ENCODE measurements around the gene F13B. TPM values are rescaled to one million over a fixed set of nuclear protein-coding genes. Genes with fewer than 3 reads are reported as not detected.
"Not testable (repeated sequence)": the region's sequence is repeated elsewhere in the genome, so short reads cannot be mapped to it uniquely, and the experiment has no call there.

F13B gene
- total RNA-seq, 2 donors from 2014 or later, result not detected

DNA sequence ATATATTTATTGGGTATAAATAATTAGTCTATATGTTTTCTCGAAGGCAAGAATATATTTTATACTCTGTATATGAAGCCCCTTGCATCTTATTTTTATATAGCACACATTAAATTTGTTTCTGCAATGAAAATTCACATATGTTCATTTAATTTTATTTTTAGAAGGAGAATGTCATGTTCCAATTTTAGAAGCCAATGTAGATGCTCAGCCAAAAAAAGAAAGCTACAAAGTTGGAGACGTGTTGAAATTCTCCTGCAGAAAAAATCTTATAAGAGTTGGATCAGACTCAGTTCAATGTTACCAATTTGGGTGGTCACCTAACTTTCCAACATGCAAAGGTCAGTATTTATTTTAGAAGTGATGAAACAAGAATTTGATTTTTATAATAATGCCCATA lies 73.1 kb downstream of the F13B start:
- TF ChIP-seq, protein P1, sequence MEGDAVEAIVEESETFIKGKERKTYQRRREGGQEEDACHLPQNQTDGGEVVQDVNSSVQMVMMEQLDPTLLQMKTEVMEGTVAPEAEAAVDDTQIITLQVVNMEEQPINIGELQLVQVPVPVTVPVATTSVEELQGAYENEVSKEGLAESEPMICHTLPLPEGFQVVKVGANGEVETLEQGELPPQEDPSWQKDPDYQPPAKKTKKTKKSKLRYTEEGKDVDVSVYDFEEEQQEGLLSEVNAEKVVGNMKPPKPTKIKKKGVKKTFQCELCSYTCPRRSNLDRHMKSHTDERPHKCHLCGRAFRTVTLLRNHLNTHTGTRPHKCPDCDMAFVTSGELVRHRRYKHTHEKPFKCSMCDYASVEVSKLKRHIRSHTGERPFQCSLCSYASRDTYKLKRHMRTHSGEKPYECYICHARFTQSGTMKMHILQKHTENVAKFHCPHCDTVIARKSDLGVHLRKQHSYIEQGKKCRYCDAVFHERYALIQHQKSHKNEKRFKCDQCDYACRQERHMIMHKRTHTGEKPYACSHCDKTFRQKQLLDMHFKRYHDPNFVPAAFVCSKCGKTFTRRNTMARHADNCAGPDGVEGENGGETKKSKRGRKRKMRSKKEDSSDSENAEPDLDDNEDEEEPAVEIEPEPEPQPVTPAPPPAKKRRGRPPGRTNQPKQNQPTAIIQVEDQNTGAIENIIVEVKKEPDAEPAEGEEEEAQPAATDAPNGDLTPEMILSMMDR (conservative IDR thresholded peaks at IDR 0.05), result no peak
- Mint-ChIP-seq H3K36me3 (ENCODE audit: low read depth) (no peaks in the 10 kb centered on the region), H3K27me3 (ENCODE audit: insufficient read depth) (peaks cover 2% of the 10 kb centered on the region), H3K4me3 (no peak overlapping the region), H3K27ac (no peak overlapping the region), H3K4me1 (peaks cover 8% of the 10 kb centered on the region), H3K9me3 (peaks cover 10% of the 10 kb centered on the region)
- Histone ChIP-seq H3K27ac (ENCODE audit: low read depth, low read length) (no peak overlapping the region), H3K4me3 (ENCODE audit: low read length) (no peak overlapping the region), H3K36me3 (ENCODE audit: control insufficient read depth, insufficient read depth, low read length) (no peaks in the 10 kb centered on the region), H3K27me3 (ENCODE audit: control insufficient read depth, insufficient read depth, low read length, poor library complexity, severe bottlenecking) (no peaks in the 10 kb centered on the region), H3K9ac (ENCODE audit: extremely low read depth, low read length, poor library complexity, severe bottlenecking) (no peak overlapping the region), H3K9me3 (ENCODE audit: control insufficient read depth, low read length) (no peaks in the 10 kb centered on the region), H3K4me1 (ENCODE audit: control insufficient read depth, insufficient read depth, low read length) (no peaks in the 10 kb centered on the region)
- no peak for DNase-seq
- 89 to 100% methylated on average over 1 of the region's 2 CpGs for WGBS, 2 experiments (ENCODE audit: insufficient coverage in 1 of 2, insufficient read length in 1 of 2)

DNA sequence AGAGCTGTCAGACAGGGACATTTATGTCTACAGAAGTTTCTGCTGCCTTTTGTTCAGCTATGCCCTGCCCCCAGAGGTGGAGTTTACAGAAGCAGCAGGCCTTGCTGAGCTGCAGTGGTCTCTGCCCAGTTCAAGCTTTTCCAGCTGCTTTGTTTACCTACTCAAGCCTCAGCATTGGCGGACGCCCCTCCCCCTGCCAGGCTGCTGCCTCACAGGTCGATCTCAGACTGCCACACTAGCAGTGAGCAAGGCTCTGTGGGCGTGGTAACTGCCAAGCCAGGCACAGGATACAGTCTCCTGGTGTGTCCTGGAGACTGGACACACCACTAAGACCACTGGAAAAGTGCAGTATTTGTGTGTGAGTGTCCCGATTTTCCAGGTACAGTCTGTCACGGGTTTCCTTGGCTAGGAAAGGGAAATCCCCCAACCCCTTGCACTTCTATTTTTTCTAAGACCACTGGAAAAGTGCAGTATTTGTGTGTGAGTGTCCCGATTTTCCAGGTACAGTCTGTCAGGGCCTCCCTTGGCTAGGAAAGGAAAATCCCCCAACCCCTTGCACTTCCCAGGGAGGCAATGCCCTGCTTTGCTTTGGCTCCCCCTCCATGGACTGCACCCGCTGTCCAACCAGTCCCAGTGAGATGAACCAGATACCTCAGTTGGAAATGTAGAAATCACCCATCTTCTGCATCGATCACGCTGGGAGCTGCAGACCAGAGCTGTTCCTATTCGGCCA lies 75.0 kb downstream of the F13B start:
- not testable (repeated sequence) for H3K9ac ChIP-seq (ENCODE audit: extremely low read depth, low read length, poor library complexity, severe bottlenecking); H3K4me3 ChIP-seq (ENCODE audit: low read length); H3K27me3 Mint-ChIP-seq (ENCODE audit: insufficient read depth); H3K27me3 ChIP-seq (ENCODE audit: control insufficient read depth, insufficient read depth, low read length, poor library complexity, severe bottlenecking); H3K9me3 ChIP-seq (ENCODE audit: control insufficient read depth, low read length); H3K4me3 Mint-ChIP-seq; H3K36me3 ChIP-seq (ENCODE audit: control insufficient read depth, insufficient read depth, low read length); H3K4me1 Mint-ChIP-seq; H3K4me1 ChIP-seq (ENCODE audit: control insufficient read depth, insufficient read depth, low read length); H3K36me3 Mint-ChIP-seq (ENCODE audit: low read depth); H3K27ac ChIP-seq (ENCODE audit: low read depth, low read length)
- Mint-ChIP-seq H3K27ac (peak overlapping the region; percentile 78), H3K9me3 (peaks cover 10% of the 10 kb centered on the region)
- DNase-seq, result peak; percentile 93
- 64% methylated on average over 9 of the region's 11 CpGs; no CpG with 5 or more reads in 1 of the 2 experiments for WGBS, 2 experiments (ENCODE audit: insufficient coverage in 1 of 2, insufficient read length in 1 of 2)

Other genes with a start within 250 kb of the F13B start
- gene CFHR1, start 247.5 kb downstream of the F13B start, total RNA-seq, result not detected
- not detected for gene CFHR4, start 179.2 kb downstream of the F13B start, total RNA-seq
- gene CFHR2, start 123.5 kb downstream of the F13B start, total RNA-seq, result not detected
- gene CFHR5, start 89.7 kb downstream of the F13B start, total RNA-seq, result not detected
- 10 to 100 TPM; 31.7 to 35.1 TPM for gene ASPM, start 79.4 kb upstream of the F13B start, total RNA-seq
- gene ZBTB41, start 134.0 kb upstream of the F13B start, total RNA-seq, result 10 to 100 TPM; 10.0 to 15.2 TPM
- gene CRB1, start 201.0 kb upstream of the F13B start, total RNA-seq, result not detected